PFSK-1 (cell line): Measurements from ENCODE around the gene CMIP.

Experiments used
- FOXP2 ChIP-seq: optimal IDR thresholded peaks from 2 replicates; pipeline ENCODE3; 2011; ENCODE audit warnings: borderline replicate concordance, control low read depth, inconsistent platforms; ENCODE audit not compliant: insufficient read depth; ENCODE audit errors: extremely low read length, extremely low read depth
- POLR2AphosphoS5 ChIP-seq: IDR thresholded peaks from 2 replicates; pipeline ENCODE4 v1.6.1; 2012; ENCODE audit warnings: low read depth, mild to moderate bottlenecking, control low read depth, low read length, moderate library complexity
- SIN3A ChIP-seq: IDR thresholded peaks from 2 replicates; pipeline ENCODE4 v1.6.1; 2012; ENCODE audit warnings: mild to moderate bottlenecking, low read length, moderate library complexity, borderline replicate concordance; ENCODE audit not compliant: insufficient read depth
- TAF1 ChIP-seq: IDR thresholded peaks from 2 replicates; pipeline ENCODE4 v1.6.1; 2012; ENCODE audit warnings: low read length, control low read depth, borderline replicate concordance; ENCODE audit not compliant: insufficient read depth
- TF ChIP-seq, protein P1 (sequence below), 2 experiments: IDR thresholded peaks; 2 replicates each; pipeline versions ENCODE4 v1.6.1 to v1.8.0; 2011 to 2012; ENCODE audit warnings: low read depth in 2 of 2, low read length in 2 of 2, control low read depth in 1 of 2, inconsistent platforms in 1 of 2, mild to moderate bottlenecking in 1 of 2, moderate library complexity in 1 of 2; ENCODE audit not compliant: insufficient read depth in 1 of 2

Gene CMIP

GRCh38 chr16:81492311-81492761 is 47.7 kb downstream of the CMIP start:
- TF ChIP-seq POLR2AphosphoS5 (no peak), TAF1 (no peak), SIN3A (no peak), FOXP2 (no peak)
- TF ChIP-seq, protein P1, sequence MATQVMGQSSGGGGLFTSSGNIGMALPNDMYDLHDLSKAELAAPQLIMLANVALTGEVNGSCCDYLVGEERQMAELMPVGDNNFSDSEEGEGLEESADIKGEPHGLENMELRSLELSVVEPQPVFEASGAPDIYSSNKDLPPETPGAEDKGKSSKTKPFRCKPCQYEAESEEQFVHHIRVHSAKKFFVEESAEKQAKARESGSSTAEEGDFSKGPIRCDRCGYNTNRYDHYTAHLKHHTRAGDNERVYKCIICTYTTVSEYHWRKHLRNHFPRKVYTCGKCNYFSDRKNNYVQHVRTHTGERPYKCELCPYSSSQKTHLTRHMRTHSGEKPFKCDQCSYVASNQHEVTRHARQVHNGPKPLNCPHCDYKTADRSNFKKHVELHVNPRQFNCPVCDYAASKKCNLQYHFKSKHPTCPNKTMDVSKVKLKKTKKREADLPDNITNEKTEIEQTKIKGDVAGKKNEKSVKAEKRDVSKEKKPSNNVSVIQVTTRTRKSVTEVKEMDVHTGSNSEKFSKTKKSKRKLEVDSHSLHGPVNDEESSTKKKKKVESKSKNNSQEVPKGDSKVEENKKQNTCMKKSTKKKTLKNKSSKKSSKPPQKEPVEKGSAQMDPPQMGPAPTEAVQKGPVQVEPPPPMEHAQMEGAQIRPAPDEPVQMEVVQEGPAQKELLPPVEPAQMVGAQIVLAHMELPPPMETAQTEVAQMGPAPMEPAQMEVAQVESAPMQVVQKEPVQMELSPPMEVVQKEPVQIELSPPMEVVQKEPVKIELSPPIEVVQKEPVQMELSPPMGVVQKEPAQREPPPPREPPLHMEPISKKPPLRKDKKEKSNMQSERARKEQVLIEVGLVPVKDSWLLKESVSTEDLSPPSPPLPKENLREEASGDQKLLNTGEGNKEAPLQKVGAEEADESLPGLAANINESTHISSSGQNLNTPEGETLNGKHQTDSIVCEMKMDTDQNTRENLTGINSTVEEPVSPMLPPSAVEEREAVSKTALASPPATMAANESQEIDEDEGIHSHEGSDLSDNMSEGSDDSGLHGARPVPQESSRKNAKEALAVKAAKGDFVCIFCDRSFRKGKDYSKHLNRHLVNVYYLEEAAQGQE (IDR thresholded peaks at IDR 0.05; ENCODE audit: insufficient read depth in 1 of 2, low read depth in 2 of 2, low read length in 2 of 2): no peak

DNA sequence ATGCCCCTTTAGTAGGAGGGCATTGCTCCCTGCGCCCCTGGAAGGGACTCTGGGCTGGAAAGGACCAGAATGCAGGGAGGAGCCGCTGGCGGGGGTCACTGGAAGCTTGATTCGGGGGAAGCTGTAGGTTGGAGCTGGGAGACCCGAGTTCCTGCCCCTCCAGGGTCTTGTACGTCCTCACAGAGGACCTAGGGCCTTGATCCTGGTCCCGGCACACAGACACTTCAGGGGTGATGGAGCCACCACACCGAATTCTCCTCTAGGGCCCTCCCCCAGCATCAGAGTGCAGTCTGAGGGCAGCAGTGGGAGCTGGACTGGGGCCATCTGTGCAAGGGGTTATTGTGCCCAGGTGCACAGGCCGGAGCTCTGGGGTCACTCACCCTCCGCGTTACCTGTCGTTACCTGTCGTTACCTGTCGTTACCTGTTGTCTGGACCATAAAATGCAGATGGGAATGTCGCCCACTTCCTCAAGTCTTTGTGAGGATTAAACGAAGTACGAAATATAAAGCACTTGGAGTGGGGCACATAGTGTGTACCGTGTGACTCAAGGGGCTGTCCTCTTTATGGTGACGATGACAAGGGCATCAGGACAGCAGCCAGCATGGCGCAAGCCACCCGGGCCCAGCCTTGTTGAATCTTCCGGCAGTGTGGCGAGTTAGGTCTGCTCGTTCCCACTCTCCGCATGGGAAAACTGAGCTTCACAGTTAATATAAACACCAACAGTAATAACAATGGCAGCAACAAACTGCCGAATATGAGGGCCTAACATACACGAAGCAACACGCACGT is 48.6 kb downstream of the CMIP start:
- TF ChIP-seq POLR2AphosphoS5 (no peak), FOXP2 (no peak), TAF1 (no peak), SIN3A (no peak)
- TF ChIP-seq, protein P1 (IDR thresholded peaks at IDR 0.05; ENCODE audit: insufficient read depth in 1 of 2, low read depth in 2 of 2, low read length in 2 of 2): no peak

- TF ChIP-seq POLR2AphosphoS5 (no peak), FOXP2 (peak; percentile 77), SIN3A (no peak)
These were observed 49.3 kb downstream of the CMIP start for GRCh38 chr16:81493755-81494433.

GRCh38 chr16:81494434-81494806 is 49.8 kb downstream of the CMIP start:
- TF ChIP-seq, protein P1 (IDR thresholded peaks at IDR 0.05; ENCODE audit: insufficient read depth in 1 of 2, low read depth in 2 of 2, low read length in 2 of 2): no peak
- TF ChIP-seq FOXP2 (no peak), POLR2AphosphoS5 (no peak), TAF1 (no peak), SIN3A (no peak)

- TF ChIP-seq SIN3A: no peak
- TF ChIP-seq FOXP2: no peak
- TF ChIP-seq POLR2AphosphoS5: no peak
- TF ChIP-seq TAF1: no peak
- TF ChIP-seq, protein P1 (IDR thresholded peaks at IDR 0.05; ENCODE audit: insufficient read depth in 1 of 2, low read depth in 2 of 2, low read length in 2 of 2): no peak
These were observed 50.3 kb downstream of the CMIP start for GRCh38 chr16:81494888-81495287.
